Skeletal muscle satellite cell (primary cell): ENCODE data around the gene NUDT4.
"Not testable (repeated sequence)": the region's sequence is repeated elsewhere in the genome, so short reads cannot be mapped to it uniquely, and the experiment has no call there.

Experiments
- H3K27me3 ChIP-seq: 2 replicates; pipeline ENCODE4 v1.7.0; 2013; ENCODE audit warnings: low read length; ENCODE audit not compliant: control insufficient read depth, insufficient read depth
- H3K36me3 ChIP-seq: 2 replicates; pipeline ENCODE4 v1.7.0; 2013; ENCODE audit warnings: mild to moderate bottlenecking, control low read depth, low read length; ENCODE audit not compliant: insufficient read depth
- H3K4me1 ChIP-seq: 2 replicates; pipeline ENCODE4 v1.7.0; 2013; ENCODE audit warnings: low read length; ENCODE audit not compliant: control insufficient read depth, insufficient read depth
- H3K4me2 ChIP-seq: 2 replicates; pipeline ENCODE4 v1.7.0; 2013; ENCODE audit warnings: mild to moderate bottlenecking, low read length
- H3K4me3 ChIP-seq: 2 replicates; pipeline ENCODE4 v1.7.0; 2013; ENCODE audit warnings: low read length
- H3K9ac ChIP-seq: 2 replicates; pipeline ENCODE4 v1.7.0; 2013; ENCODE audit warnings: mild to moderate bottlenecking, low read depth, low read length, moderate library complexity
- H3K9me3 ChIP-seq: replicated peaks from 2 replicates; pipeline ENCODE4 v1.7.0; 2013; ENCODE audit warnings: mild to moderate bottlenecking, control low read depth, low read length

Gene NUDT4

DNA sequence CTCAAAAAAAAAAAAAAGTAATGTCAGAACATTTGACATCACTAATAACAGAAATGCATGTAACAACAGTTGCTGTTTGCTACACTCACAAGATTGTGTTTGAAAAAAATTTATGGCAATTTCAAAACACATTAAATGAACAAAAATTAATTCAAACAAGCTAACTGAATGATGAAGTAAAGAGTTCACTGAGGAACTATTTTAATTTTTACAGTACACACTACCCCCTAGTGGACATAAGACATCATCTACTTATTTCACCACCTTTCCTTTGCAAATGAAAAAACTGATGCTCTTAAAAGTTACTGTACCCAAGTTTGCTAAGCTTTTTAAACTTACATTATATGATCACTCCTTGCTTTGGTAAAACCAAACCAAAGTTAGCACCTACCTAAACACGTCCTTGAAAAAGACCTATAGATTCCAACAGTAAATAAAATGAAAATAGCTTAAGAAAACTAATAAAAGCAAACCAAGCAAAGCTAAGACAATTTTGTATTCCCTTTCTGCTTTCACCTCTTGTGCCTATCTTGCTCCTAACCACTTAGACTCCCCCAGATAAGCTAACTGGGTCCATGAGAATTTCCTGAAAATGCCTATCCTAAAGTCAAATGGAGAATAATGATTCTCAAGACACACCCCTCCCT lies 41.8 kb downstream of the NUDT4 start:
- no peaks in the 10 kb centered on the region for H3K9me3 ChIP-seq
- peaks cover 16% of the 10 kb centered on the region for H3K4me1 ChIP-seq
- H3K9ac ChIP-seq, result no peak overlapping the region
- no peaks in the 10 kb centered on the region for H3K27me3 ChIP-seq
- H3K4me2 ChIP-seq, result no peak overlapping the region
- H3K36me3 ChIP-seq, result no peaks in the 10 kb centered on the region
- H3K4me3 ChIP-seq, result no peak overlapping the region

DNA sequence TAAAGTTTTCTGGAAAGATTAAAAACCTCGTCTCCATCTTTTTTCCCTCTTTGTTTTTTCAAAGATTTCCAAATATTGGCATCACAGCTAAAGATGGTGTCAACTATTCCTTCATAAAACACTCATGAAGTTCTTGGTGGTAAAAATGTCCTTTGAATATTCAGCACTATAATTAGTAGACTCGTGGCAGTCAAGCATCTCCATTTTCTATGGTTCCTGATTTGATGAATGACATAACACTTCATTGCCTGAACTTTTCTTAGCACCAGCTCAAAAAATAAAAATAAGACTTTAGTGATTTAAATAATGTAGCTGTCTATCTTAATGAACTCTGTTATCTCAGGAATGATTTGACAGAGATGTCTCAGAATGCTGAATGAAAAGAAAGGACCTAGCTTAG lies 44.3 kb downstream of the NUDT4 start:
- Histone ChIP-seq H3K4me1 (peaks cover 6% of the 10 kb centered on the region), H3K36me3 (no peaks in the 10 kb centered on the region)

DNA sequence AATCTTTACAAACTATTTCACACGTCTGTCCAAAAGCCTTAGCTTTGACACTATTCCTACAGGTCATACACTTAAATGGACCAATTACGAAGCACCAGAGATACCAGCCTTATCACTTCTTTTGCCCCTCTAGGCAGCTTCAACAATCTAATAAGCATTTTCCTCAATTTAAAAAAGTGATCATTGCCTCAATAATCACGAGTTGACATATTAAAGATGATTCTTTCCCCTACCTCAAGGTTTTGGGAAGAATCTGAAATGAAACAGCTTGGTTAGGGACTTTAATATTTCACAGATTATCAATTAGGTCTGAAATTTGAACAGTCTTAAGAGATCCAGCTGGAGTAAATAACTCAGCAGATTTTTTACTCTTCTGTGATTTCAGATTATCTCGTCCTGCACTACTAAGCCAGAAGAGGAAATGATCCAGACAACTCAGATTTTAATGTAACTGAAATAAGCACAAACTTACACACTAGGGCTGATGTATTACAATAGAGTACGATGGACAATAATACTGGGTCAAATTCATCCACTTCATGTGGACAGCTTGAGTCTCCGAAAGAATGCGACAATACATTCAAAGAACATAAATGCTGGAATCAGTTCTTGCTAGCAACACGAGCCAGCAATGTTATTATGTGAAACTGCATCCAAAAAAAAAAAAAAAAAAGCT lies 48.1 kb downstream of the NUDT4 start:
- Histone ChIP-seq H3K36me3 (no peaks in the 10 kb centered on the region), H3K27me3 (no peaks in the 10 kb centered on the region), H3K4me1 (peaks cover 19% of the 10 kb centered on the region), H3K4me2 (no peak overlapping the region), H3K4me3 (no peak overlapping the region), H3K9me3 (no peaks in the 10 kb centered on the region), H3K9ac (no peak overlapping the region)

More for the DNA sequence above, 44.3 kb downstream of the NUDT4 start:
- no peaks in the 10 kb centered on the region for H3K27me3 ChIP-seq
- no peak overlapping the region for H3K4me2 ChIP-seq
- H3K4me3 ChIP-seq, result no peak overlapping the region
- H3K9ac ChIP-seq, result no peak overlapping the region
- no peaks in the 10 kb centered on the region for H3K9me3 ChIP-seq

DNA sequence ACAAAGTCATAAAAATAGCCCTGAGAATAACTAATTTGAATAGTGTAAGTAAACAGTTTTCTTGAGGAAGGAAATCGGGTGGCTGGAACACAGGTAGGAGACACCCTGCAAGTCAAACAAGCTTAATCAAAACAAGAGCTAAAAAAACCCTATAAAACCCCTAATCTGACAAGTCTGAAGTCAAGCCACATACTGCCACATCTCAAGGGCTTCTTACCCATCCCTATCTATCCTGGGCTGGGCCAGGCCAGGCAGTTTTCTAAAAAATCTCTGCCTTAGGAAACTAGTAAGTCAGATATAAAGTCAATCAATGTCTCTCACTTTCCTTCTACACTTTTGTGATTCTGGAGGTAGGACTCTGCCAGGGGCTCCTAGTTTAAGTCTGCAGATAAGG lies 48.7 kb downstream of the NUDT4 start:
- H3K9ac ChIP-seq, result no peak overlapping the region
- H3K9me3 ChIP-seq, result no peaks in the 10 kb centered on the region
- H3K4me1 ChIP-seq, result peaks cover 19% of the 10 kb centered on the region
- no peak overlapping the region for H3K4me3 ChIP-seq
- H3K4me2 ChIP-seq, result no peak overlapping the region
- no peaks in the 10 kb centered on the region for H3K36me3 ChIP-seq
- no peaks in the 10 kb centered on the region for H3K27me3 ChIP-seq

DNA sequence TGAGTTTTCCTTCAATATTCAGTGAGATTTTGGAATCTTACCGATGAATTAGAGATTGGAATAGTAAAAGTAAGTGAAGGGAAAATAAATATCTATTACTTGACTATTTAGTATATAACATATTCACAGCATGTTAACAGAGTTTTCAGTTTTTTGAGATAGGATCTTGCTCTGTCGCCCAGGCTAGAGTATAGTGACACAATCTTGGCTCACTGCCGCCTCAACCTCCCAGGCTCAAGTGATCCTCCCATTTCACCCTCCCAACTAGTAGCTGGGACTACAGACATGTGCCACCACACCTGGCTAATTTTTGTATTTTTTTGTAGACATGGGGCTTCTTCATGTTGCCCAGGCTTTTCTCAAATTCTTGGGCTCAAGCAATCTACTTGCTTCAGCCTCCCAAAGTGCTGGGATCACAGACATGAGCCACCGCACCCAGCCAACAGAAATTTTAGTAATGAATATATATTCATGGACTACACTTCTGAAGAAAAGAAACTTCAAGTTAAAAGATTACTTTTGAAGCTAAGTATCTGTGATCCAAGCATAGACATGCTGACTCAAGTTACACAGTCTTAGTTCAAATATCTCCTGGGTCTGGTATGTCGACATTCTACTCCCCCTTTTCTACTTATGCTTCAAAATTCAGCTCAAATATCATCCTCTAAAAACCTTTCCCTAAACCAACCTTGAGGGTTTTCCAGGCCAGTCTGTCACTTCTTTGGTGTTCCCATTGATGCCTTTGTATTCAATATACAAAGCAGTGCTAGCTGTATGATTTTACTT lies 50.2 kb downstream of the NUDT4 start:
- Histone ChIP-seq H3K4me2 (peak overlapping the region; percentile 46), H3K36me3 (no peaks in the 10 kb centered on the region), H3K9me3 (no peaks in the 10 kb centered on the region), H3K4me1 (peaks cover 19% of the 10 kb centered on the region), H3K9ac (no peak overlapping the region), H3K4me3 (no peak overlapping the region), H3K27me3 (no peaks in the 10 kb centered on the region)

DNA sequence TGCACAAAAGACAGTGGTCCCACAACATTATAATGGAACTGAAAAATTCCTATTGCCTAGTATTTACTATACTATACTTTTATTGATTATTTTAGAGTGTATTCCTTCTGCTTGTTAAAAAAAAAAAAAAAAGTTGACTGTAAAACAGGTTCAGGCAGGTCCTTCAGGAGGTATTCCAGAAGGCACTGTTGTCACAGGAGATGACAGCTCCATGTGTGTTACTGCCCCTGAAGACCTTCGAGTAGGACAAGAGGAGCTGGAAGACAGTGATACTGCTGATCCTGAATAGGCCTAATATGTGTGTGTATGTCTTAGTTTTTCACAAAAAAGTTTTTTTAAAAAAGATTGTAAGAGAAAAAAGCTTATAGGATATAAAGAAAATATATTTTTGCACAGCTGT lies 51.7 kb downstream of the NUDT4 start:
- Histone ChIP-seq H3K4me3 (no peak overlapping the region), H3K9me3 (no peaks in the 10 kb centered on the region), H3K36me3 (no peaks in the 10 kb centered on the region), H3K4me1 (peaks cover 27% of the 10 kb centered on the region), H3K4me2 (no peak overlapping the region), H3K9ac (no peak overlapping the region), H3K27me3 (no peaks in the 10 kb centered on the region)

DNA sequence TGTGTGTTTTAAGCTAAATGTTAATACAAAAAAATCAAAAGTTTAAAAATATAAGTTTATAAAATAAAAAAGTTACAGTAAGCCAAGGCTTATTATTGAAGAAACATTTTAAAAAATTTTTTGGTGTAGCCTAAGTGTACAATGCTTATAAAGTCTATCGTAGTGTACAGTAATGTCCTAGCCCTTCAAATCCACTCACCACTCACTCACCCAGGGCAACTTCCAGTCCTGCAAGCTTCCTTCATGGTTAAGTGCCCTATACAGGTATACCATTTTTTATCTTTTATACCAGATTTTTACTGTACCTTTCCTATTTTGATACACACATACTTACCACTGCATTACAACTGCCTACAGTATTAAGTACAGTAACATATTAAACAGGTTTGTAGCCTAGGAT lies 52.1 kb downstream of the NUDT4 start:
- Histone ChIP-seq H3K9ac (no peak overlapping the region), H3K36me3 (no peaks in the 10 kb centered on the region), H3K4me3 (no peak overlapping the region), H3K27me3 (no peaks in the 10 kb centered on the region), H3K4me2 (no peak overlapping the region), H3K4me1 (peaks cover 30% of the 10 kb centered on the region), H3K9me3 (no peaks in the 10 kb centered on the region)

DNA sequence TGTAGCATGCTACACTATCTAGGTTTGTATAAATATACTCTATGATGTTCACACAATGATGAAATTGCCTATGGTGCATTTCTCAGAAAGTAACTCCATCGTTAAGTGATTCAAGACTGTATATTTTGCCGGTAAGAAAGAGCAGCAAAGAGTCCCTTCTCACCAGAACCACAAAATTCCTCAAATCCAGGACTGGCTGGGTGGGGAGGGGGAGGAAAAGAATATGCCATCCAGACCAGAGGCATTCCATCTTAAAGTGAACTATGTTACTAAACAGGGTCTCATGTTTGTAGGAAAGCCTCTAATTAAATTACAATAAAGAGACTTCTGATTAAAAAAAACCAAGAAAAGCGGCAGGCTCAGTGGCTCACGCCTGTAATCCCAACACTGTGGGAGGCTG lies 52.6 kb downstream of the NUDT4 start:
- Histone ChIP-seq H3K4me3 (no peak overlapping the region), H3K36me3 (no peaks in the 10 kb centered on the region), H3K9ac (no peak overlapping the region), H3K4me2 (no peak overlapping the region), H3K4me1 (peaks cover 33% of the 10 kb centered on the region), H3K27me3 (no peaks in the 10 kb centered on the region), H3K9me3 (no peaks in the 10 kb centered on the region)

DNA sequence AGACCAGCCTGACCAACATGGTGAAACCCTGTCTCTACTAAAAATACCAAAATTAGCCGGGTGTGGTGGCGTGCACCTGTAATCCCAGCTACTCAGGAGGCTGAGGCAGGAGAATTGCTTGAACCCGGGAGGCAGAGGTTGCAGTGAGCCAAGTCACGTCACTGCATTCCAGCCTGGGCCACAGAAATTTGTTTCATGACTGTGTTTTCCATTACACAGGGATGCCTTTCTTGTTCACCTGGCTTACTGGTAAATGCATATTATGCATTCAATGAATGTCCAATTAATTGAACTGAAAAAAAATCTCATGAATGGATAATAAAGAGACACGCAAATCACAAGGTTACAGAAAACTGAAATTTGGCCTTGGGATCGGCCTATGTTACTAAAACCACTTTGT lies 54.3 kb downstream of the NUDT4 start:
- not testable (repeated sequence) for H3K4me2 ChIP-seq, H3K27me3 ChIP-seq, H3K4me3 ChIP-seq, H3K9ac ChIP-seq, H3K9me3 ChIP-seq, H3K36me3 ChIP-seq
- peaks cover 36% of the 10 kb centered on the region for H3K4me1 ChIP-seq

DNA sequence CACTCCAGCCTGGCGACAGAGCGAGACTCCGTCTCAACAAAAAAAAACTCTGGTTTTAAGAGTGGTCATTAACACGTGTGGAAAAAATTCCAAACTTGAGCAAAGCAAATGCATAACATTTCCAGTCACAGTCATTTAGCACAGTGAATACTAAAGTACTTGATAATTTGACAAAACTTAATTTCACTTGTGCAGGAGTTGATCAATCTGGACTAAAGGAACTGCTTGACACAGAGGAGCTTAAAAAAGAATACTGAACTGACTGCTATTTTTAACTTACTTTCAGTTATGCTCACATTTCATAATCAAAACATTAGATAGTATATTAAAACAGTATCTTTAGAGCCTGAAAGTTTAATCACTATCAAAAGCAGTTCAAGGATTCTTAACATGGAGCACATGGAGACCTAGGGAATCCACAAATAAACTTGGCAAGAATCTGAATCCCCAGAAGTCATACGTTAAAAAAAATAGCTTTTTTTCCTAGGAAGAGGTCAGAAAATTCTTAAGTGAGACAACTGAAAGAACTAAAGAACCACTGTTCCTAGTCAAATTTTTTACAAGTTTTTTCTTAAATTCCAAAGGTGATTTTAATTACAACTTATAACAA lies 56.6 kb downstream of the NUDT4 start:
- Histone ChIP-seq H3K9ac (peak overlapping the region; percentile 3), H3K36me3 (no peaks in the 10 kb centered on the region), H3K27me3 (no peaks in the 10 kb centered on the region), H3K9me3 (no peaks in the 10 kb centered on the region), H3K4me1 (peaks cover 36% of the 10 kb centered on the region), H3K4me3 (no peak overlapping the region), H3K4me2 (peak overlapping the region; percentile 68)

DNA sequence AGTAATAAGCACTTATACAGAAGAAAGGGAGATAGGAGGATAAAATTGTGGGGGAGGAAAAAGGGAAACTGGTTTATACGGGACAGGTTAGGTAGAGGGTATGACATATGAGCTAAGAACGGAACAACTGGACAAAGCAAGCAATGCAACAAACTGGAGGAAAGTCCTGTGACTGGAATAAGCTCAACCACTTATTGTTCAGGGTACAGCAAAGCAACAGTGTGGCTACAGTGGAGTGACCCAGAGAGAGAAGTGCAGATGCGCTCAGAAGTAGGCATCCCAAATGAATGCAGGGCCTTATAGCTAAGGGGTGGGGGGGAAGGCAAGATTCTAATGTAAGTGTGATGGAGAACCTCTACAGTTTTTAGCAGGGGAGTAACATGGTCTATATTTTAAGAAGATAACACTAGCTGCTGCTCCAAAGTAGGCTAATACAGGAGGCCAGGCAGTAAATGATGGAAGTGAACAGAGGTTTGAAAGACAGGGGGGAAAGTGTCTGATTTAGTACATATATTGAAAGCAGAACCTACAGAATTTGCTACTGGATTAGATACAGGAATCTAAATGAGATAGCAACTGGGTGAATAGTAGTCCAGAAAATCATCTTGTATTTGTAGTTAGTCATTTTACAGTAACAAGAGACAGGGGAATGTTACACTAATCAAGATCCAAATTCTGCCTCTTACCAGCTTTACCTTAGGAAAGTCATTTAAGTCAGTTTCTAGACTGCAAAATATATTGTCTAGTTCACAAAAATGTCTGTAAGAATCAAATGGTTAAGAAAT lies 60.7 kb downstream of the NUDT4 start:
- peaks cover 53% of the 10 kb centered on the region for H3K4me1 ChIP-seq
- H3K9me3 ChIP-seq, result no peaks in the 10 kb centered on the region
- H3K4me3 ChIP-seq, result no peak overlapping the region
- H3K27me3 ChIP-seq, result no peaks in the 10 kb centered on the region
- H3K4me2 ChIP-seq, result no peak overlapping the region
- no peaks in the 10 kb centered on the region for H3K36me3 ChIP-seq
- peak overlapping the region; percentile 13 for H3K9ac ChIP-seq
